GM12878 (cell line): ENCODE measurements around the gene ABCC3. TPM values are rescaled to one million over a fixed set of nuclear protein-coding genes. Genes with fewer than 3 reads are reported as not detected.

Experiments used
- ATAC-seq: fragments of 200-7000 bp; cut with Tn5 transposase; 3 replicates; pipeline ENCODE4 v1.9.1; 2020; ENCODE audit warnings: mild to moderate bottlenecking, moderate library complexity
- BruUV-seq: library from RNA; stranded (reverse); fragments of 400-500 nt; replicated peaks from 2 replicates; lab custom pipeline; 2021; lab: Mats Ljungman, UMichigan
- CTCF ChIA-PET: fragments of 300-600 bp; sonication (Branson Sonifier 250); formaldehyde crosslinking; extraction: SDS; loops from one replicate; lab custom pipeline; 2021; ENCODE audit warnings: inconsistent platforms; lab: Yijun Ruan, JAX
- POLR2A ChIA-PET: fragments of 350-600 bp; formaldehyde crosslinking; extraction: SDS; loops from one replicate; lab custom pipeline; 2021; ENCODE audit warnings: inconsistent platforms; lab: Charles Lee
- RAD21 ChIA-PET: fragments of 300-600 bp; sonication (Branson Sonifier 250); formaldehyde crosslinking; loops from one replicate; lab custom pipeline; 2023; ENCODE audit warnings: antibody characterized with exemption; ENCODE audit not compliant: unreplicated experiment; lab: Charles Lee
- SMC1A ChIA-PET: fragments of 300-600 bp; sonication (Branson Sonifier 250); formaldehyde crosslinking; loops from one replicate; lab custom pipeline; 2023; ENCODE audit not compliant: unreplicated experiment, uncharacterized antibody; lab: Charles Lee
- DNase-seq: peaks from one replicate; pipeline ENCODE4 v3.0.0-alpha.2; 2011; ENCODE audit warnings: low read depth, low spot score
- FAIRE-seq: peaks from 3 replicates; lab custom pipeline; 2011; peaks lifted over from hg19 to GRCh38; lab: Jason Lieb, UNC
- H2AFZ ChIP-seq: 2 replicates; pipeline ENCODE4 v1.6.0; 2011; ENCODE audit warnings: low read depth, low read length, control low read depth; ENCODE audit not compliant: control insufficient read depth
- H3K27ac ChIP-seq: 2 replicates; pipeline ENCODE4 v1.5.1; 2011; ENCODE audit warnings: control low read depth; ENCODE audit not compliant: control insufficient read depth, insufficient read depth
- H3K27me3 ChIP-seq, 2 experiments: replicated peaks in 1 of 2; 2 replicates each; pipeline versions ENCODE4 v1.6.0 to v1.6.1; 2011; ENCODE audit warnings: low read length in 1 of 2; ENCODE audit not compliant: control insufficient read depth in 2 of 2, insufficient read depth in 2 of 2
- H3K36me3 ChIP-seq, 2 experiments: 2 replicates each; pipeline ENCODE4 v1.5.1; 2011; ENCODE audit warnings: low read length in 1 of 2; ENCODE audit not compliant: control insufficient read depth in 2 of 2, insufficient read depth in 2 of 2
- H3K4me1 ChIP-seq: 2 replicates; pipeline ENCODE4 v1.6.1; 2011; ENCODE audit warnings: mild to moderate bottlenecking, low read length, moderate library complexity, mixed read lengths; ENCODE audit not compliant: control insufficient read depth, insufficient read depth
- H3K4me2 ChIP-seq: 2 replicates; pipeline ENCODE4 v1.6.0; 2011; ENCODE audit warnings: control low read depth; ENCODE audit not compliant: control insufficient read depth, insufficient read depth
- H3K4me3 ChIP-seq: fragments of 200-600 bp; sonication (generic); 2 replicates; pipeline ENCODE4 v1.5.1; 2016
- H3K79me2 ChIP-seq: 2 replicates; pipeline ENCODE4 v1.6.0; 2011; ENCODE audit warnings: low read length; ENCODE audit not compliant: control insufficient read depth, insufficient read depth
- H3K9ac ChIP-seq: 2 replicates; pipeline ENCODE4 v1.8.0; 2011; ENCODE audit warnings: low read length, control low read depth, mixed read lengths; ENCODE audit not compliant: control insufficient read depth, insufficient read depth
- H3K9me3 ChIP-seq: replicated peaks from 3 replicates; pipeline ENCODE4 v1.5.1; 2011; ENCODE audit warnings: mild to moderate bottlenecking, low read length; ENCODE audit not compliant: control insufficient read depth, insufficient read depth
- H4K20me1 ChIP-seq: 2 replicates; pipeline ENCODE4 v1.6.0; 2011; ENCODE audit not compliant: control insufficient read depth, insufficient read depth
- BCL3 ChIP-seq: IDR thresholded peaks from 2 replicates; pipeline ENCODE4 v1.6.1; 2011; ENCODE audit warnings: borderline replicate concordance, low read depth, mild to moderate bottlenecking, moderate library complexity, low read length; ENCODE audit not compliant: insufficient read depth, poor library complexity, severe bottlenecking
- BCLAF1 ChIP-seq: fragments of 450-650 bp; IDR thresholded peaks from 2 replicates; pipeline ENCODE4 v1.6.1; 2017; ENCODE audit warnings: antibody characterized with exemption, mild to moderate bottlenecking, moderate library complexity
- CBFB ChIP-seq: IDR thresholded peaks from 2 replicates; pipeline ENCODE4 v1.6.1; 2016; ENCODE audit warnings: antibody characterized with exemption, low read depth
- HDAC2 ChIP-seq: fragments of 200-600 bp; sonication (generic); IDR thresholded peaks from 2 replicates; pipeline ENCODE4 v1.6.1; 2017
- NR2C1 ChIP-seq: fragments of 450-650 bp; IDR thresholded peaks from 2 replicates; pipeline ENCODE4 v1.6.1; 2017; ENCODE audit warnings: antibody characterized with exemption, mild to moderate bottlenecking, moderate library complexity
- PKNOX1 ChIP-seq: fragments of 450-650 bp; IDR thresholded peaks from 2 replicates; pipeline ENCODE4 v1.6.1; 2016; ENCODE audit warnings: mild to moderate bottlenecking
- SIN3A ChIP-seq: IDR thresholded peaks from 2 replicates; pipeline ENCODE4 v1.6.1; 2012; ENCODE audit warnings: low read depth, low read length, improper control_type of control experiment
- SMC3 ChIP-seq: IDR thresholded peaks from 2 replicates; pipeline ENCODE4 v1.6.1; 2011; ENCODE audit warnings: low read length, improper control_type of control experiment, borderline replicate concordance
- STAT3 ChIP-seq: IDR thresholded peaks from 2 replicates; pipeline ENCODE4 v1.6.1; 2011; ENCODE audit warnings: low read depth, low read length, improper control_type of control experiment
- ZNF207 ChIP-seq: fragments of 450-650 bp; IDR thresholded peaks from 2 replicates; pipeline ENCODE4 v1.6.1; 2014; ENCODE audit warnings: antibody characterized with exemption, mild to moderate bottlenecking, borderline replicate concordance
- ZNF274 ChIP-seq: IDR thresholded peaks from one replicate; pipeline ENCODE4 v1.8.0; 2011; ENCODE audit not compliant: insufficient read length, insufficient read depth
- WGBS: methylation state at CpG from one replicate; pipeline ENCODE4 v1.1.6; 2016; ENCODE audit warnings: low lambda C conversion rate; ENCODE audit not compliant: insufficient replicate concordance, insufficient coverage; ENCODE audit errors: missing lambda C conversion rate; 5-methylcytosine and 5-hydroxymethylcytosine counted together
- in situ Hi-C: fragments of 300-500 bp; cut with MboI; formaldehyde crosslinking; loops from 9 replicates; pipeline ENCODE4 v1.14.3; 2018; ENCODE audit warnings: mixed read lengths
- intact Hi-C: fragments of 100-400 bp; cut with micrococcal nuclease; formaldehyde crosslinking; loops from one replicate; pipeline ENCODE4 v1.14.2; 2022; ENCODE audit not compliant: unreplicated experiment
- polyA plus RNA-seq, 11 experiments: library from polyadenylated mRNA; depleted of rRNA in 4 of 11; unstranded in 6 of 11; stranded (reverse) in 5 of 11; fragments of >200 nt; fragmentation: Nextera tagmentation in 4 of 11; fragmentation: Illumina TruSeq in 1 of 11; extraction: Ambion mirVana in 4 of 11; extraction: Trizol in 1 of 11; gene quantifications; 1 replicate in 1 of 11; 2 replicates in 10 of 11; pipeline versions ENCODE4 v1.2.1 to v1.2.3, GENCODE V29; 2011 to 2016; ENCODE audit warnings: inconsistent platforms in 2 of 11, missing spikeins in 2 of 11, low read depth in 1 of 11
- total RNA-seq, 4 experiments: library from RNA; depleted of rRNA in 3 of 4; stranded (reverse); fragments of >200 nt in 3 of 4; fragmentation: Illumina TruSeq in 1 of 4; extraction: Trizol in 1 of 4; gene quantifications; 2 replicates each; pipeline versions ENCODE4 v1.2.1 to v1.2.3, GENCODE V29; 2013 to 2021
- TF ChIP-seq, protein P1 (sequence below): IDR thresholded peaks from 2 replicates; pipeline ENCODE4 v1.6.1; 2012; ENCODE audit warnings: mild to moderate bottlenecking, low read depth, low read length
- TF ChIP-seq, protein P2 (sequence below): fragments of 150-350 bp; IDR thresholded peaks from 2 replicates; pipeline ENCODE4 v1.6.1; 2016; ENCODE audit warnings: low read depth, low read length

The ABCC3 gene
- total and polyA plus RNA-seq, 10 of the 15 experiments (the other 5 are each of a cell fraction or from before 2014, with no cell fraction given): 0.21 to 2.3 (median 0.71) TPM; not detected in 6

- H3K79me2 ChIP-seq: no peaks in the 10 kb centered on the region
- ChIA-PET POLR2A (no interaction called here), CTCF (no interaction called here), RAD21 (no interaction called here), SMC1A (no interaction called here)
- H3K9me3 ChIP-seq: peaks cover 3% of the 10 kb centered on the region; the same call in 2 of the 3 replicates
- no peak overlapping the region for H3K4me2 ChIP-seq
- no peaks in the 10 kb centered on the region for H3K36me3 ChIP-seq
- H3K27ac ChIP-seq: no peak overlapping the region
- H3K4me1 ChIP-seq: no peaks in the 10 kb centered on the region
- no peak overlapping the region for H3K9ac ChIP-seq
- H2AFZ ChIP-seq: no peak overlapping the region
- H3K27me3 ChIP-seq: no peaks in the 10 kb centered on the region
- BruUV-seq: no TSS peak
- H4K20me1 ChIP-seq: no peaks in the 10 kb centered on the region
- intact Hi-C loops (no loop called here), in situ Hi-C loops (no loop called here)
- H3K4me3 ChIP-seq: no peak overlapping the region
- FAIRE-seq: no peak
- ATAC-seq: no peak
- 62% methylated on average over 7 of the region's 7 CpGs for WGBS
- no peak for DNase-seq
- TF ChIP-seq BCL3 (no peak), NR2C1 (no peak), ZNF207 (no peak), CBFB (no peak), STAT3 (no peak), SMC3 (no peak), PKNOX1 (no peak), SIN3A (no peak), BCLAF1 (no peak), ZNF274 (no peak), HDAC2 (no peak)
- TF ChIP-seq, protein P1, sequence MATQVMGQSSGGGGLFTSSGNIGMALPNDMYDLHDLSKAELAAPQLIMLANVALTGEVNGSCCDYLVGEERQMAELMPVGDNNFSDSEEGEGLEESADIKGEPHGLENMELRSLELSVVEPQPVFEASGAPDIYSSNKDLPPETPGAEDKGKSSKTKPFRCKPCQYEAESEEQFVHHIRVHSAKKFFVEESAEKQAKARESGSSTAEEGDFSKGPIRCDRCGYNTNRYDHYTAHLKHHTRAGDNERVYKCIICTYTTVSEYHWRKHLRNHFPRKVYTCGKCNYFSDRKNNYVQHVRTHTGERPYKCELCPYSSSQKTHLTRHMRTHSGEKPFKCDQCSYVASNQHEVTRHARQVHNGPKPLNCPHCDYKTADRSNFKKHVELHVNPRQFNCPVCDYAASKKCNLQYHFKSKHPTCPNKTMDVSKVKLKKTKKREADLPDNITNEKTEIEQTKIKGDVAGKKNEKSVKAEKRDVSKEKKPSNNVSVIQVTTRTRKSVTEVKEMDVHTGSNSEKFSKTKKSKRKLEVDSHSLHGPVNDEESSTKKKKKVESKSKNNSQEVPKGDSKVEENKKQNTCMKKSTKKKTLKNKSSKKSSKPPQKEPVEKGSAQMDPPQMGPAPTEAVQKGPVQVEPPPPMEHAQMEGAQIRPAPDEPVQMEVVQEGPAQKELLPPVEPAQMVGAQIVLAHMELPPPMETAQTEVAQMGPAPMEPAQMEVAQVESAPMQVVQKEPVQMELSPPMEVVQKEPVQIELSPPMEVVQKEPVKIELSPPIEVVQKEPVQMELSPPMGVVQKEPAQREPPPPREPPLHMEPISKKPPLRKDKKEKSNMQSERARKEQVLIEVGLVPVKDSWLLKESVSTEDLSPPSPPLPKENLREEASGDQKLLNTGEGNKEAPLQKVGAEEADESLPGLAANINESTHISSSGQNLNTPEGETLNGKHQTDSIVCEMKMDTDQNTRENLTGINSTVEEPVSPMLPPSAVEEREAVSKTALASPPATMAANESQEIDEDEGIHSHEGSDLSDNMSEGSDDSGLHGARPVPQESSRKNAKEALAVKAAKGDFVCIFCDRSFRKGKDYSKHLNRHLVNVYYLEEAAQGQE: no peak
- TF ChIP-seq, protein P2, sequence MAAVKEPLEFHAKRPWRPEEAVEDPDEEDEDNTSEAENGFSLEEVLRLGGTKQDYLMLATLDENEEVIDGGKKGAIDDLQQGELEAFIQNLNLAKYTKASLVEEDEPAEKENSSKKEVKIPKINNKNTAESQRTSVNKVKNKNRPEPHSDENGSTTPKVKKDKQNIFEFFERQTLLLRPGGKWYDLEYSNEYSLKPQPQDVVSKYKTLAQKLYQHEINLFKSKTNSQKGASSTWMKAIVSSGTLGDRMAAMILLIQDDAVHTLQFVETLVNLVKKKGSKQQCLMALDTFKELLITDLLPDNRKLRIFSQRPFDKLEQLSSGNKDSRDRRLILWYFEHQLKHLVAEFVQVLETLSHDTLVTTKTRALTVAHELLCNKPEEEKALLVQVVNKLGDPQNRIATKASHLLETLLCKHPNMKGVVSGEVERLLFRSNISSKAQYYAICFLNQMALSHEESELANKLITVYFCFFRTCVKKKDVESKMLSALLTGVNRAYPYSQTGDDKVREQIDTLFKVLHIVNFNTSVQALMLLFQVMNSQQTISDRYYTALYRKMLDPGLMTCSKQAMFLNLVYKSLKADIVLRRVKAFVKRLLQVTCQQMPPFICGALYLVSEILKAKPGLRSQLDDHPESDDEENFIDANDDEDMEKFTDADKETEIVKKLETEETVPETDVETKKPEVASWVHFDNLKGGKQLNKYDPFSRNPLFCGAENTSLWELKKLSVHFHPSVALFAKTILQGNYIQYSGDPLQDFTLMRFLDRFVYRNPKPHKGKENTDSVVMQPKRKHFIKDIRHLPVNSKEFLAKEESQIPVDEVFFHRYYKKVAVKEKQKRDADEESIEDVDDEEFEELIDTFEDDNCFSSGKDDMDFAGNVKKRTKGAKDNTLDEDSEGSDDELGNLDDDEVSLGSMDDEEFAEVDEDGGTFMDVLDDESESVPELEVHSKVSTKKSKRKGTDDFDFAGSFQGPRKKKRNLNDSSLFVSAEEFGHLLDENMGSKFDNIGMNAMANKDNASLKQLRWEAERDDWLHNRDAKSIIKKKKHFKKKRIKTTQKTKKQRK: no peak
Observed at GRCh38 chr17:50657054-50657453, 22.4 kb downstream of the ABCC3 start.
